Right lobe of liver (tissue), 6 donors: ENCODE data around the gene ZNF774. TPM values are rescaled to one million over a fixed set of nuclear protein-coding genes. Genes with fewer than 3 reads are reported as not detected.

Experiments used
- ATAC-seq, 4 donors: fragments of 200-7000 bp; cut with Tn5 transposase; one replicate each; pipeline ENCODE4 v1.9.1; 2020; ENCODE audit warnings: mild to moderate bottlenecking in 4 of 4, moderate library complexity in 4 of 4
- DNase-seq, 3 donors: peaks; one replicate each; pipeline ENCODE4 v3.0.0-alpha.2; 2020
- H3K27ac ChIP-seq, 3 donors: fragments of 200-600 bp; one replicate each; pipeline ENCODE4 v1.8.0; 2022
- H3K27me3 ChIP-seq, 2 donors: fragments of 200-600 bp; one replicate each; pipeline ENCODE4 v1.8.0; 2022
- H3K36me3 ChIP-seq, 4 donors: fragments of 200-600 bp; sonication (generic) in 1 of 4; one replicate each; pipeline versions ENCODE4 v1.5.1 to v1.8.0; 2017 to 2022; ENCODE audit warnings: control low read depth in 1 of 4
- H3K4me1 ChIP-seq, 4 donors: fragments of 200-600 bp; sonication (generic) in 1 of 4; one replicate each; pipeline versions ENCODE4 v1.5.1 to v1.8.0; 2017 to 2022; ENCODE audit warnings: control low read depth in 1 of 4
- H3K4me3 ChIP-seq, 3 donors: fragments of 200-600 bp; one replicate each; pipeline ENCODE4 v1.8.0; 2022
- H3K9me3 ChIP-seq, 4 donors: fragments of 200-600 bp; sonication (generic) in 1 of 4; one replicate each; pipeline versions ENCODE4 v1.5.1 to v1.8.0; 2017 to 2022; ENCODE audit warnings: control low read depth in 1 of 4
- POLR2A ChIP-seq: fragments of 450-650 bp; IDR thresholded peaks from one replicate; pipeline ENCODE4 v1.6.1; 2017; ENCODE audit warnings: antibody characterized with exemption, mild to moderate bottlenecking
- WGBS: methylation state at CpG from one replicate; pipeline ENCODE4 v1.1.6; 2018; ENCODE audit warnings: low coverage, low lambda C conversion rate; ENCODE audit not compliant: insufficient coverage; ENCODE audit errors: missing lambda C conversion rate; 5-methylcytosine and 5-hydroxymethylcytosine counted together
- intact Hi-C, 2 donors: fragments of 100-400 bp; cut with DNase I; formaldehyde crosslinking; loops; one replicate each; pipeline versions ENCODE4 v1.11.2 to v1.14.1; 2022
- total RNA-seq, 6 experiments: library from RNA; depleted of rRNA in 2 of 6; stranded (reverse); fragments of >200 nt in 2 of 6; fragmentation: NEBNext Ultra II Directional in 3 of 6; extraction: Animal tissue kit (Norgen Biotek cat#: 25700) in 3 of 6; gene quantifications; one replicate each; pipeline versions ENCODE4 v1.1.0 to v1.2.4, GENCODE V29; 2016 to 2023
- TF ChIP-seq, protein P1 (sequence below), 4 donors: fragments of 200-600 bp in 3 of 4; fragments of 450-650 bp in 1 of 4; IDR thresholded peaks; one replicate each; pipeline versions ENCODE4 v1.5.1 to v1.8.0; 2016 to 2022; ENCODE audit warnings: antibody characterized with exemption in 4 of 4, mild to moderate bottlenecking in 2 of 4
- donor health status: DM: no; HTN: yes; CAD: no.
- donor health status: DM: no; HTN: no; CAD: no.
- donor health status: DM: no; HTN: no; CAD: no.
- donor health status: DM: no; HTN: yes; CAD: no.
- donor health status: DM: no; HTN: yes; CAD: no.

Gene ZNF774
- total RNA-seq, 6 experiments from 2014 or later = 1.2 to 2.5 (median 1.7) TPM

GRCh38 chr15:90309020-90309419 lies 43.1 kb upstream of the ZNF774 start:
- no peaks in the 10 kb centered on the region for H3K36me3 ChIP-seq
- no peak overlapping the region for H3K27ac ChIP-seq
- ATAC-seq (no peak), DNase-seq (no peak)
- no peaks in the 10 kb centered on the region for H3K4me1 ChIP-seq
- intact Hi-C loops = no loop called here
- H3K27me3 ChIP-seq = no peaks in the 10 kb centered on the region
- no peak overlapping the region for H3K4me3 ChIP-seq
- TF ChIP-seq, protein P1, sequence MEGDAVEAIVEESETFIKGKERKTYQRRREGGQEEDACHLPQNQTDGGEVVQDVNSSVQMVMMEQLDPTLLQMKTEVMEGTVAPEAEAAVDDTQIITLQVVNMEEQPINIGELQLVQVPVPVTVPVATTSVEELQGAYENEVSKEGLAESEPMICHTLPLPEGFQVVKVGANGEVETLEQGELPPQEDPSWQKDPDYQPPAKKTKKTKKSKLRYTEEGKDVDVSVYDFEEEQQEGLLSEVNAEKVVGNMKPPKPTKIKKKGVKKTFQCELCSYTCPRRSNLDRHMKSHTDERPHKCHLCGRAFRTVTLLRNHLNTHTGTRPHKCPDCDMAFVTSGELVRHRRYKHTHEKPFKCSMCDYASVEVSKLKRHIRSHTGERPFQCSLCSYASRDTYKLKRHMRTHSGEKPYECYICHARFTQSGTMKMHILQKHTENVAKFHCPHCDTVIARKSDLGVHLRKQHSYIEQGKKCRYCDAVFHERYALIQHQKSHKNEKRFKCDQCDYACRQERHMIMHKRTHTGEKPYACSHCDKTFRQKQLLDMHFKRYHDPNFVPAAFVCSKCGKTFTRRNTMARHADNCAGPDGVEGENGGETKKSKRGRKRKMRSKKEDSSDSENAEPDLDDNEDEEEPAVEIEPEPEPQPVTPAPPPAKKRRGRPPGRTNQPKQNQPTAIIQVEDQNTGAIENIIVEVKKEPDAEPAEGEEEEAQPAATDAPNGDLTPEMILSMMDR (IDR thresholded peaks at IDR 0.05) = no peak
- WGBS = 92% methylated on average over 4 of the region's 4 CpGs
- no peaks in the 10 kb centered on the region for H3K9me3 ChIP-seq

GRCh38 chr15:90315278-90315982 lies 36.7 kb upstream of the ZNF774 start:
- Histone ChIP-seq H3K27ac (peak overlapping the region; percentile 48 to 80 (median 52)), H3K36me3 (no peaks in the 10 kb centered on the region), H3K4me3 (no peak overlapping the region), H3K27me3 (no peaks in the 10 kb centered on the region), H3K9me3 (no peaks in the 10 kb centered on the region), H3K4me1 (peaks cover 0 to 11% (median 0%) of the 10 kb centered on the region in 4 donors)
- DNase-seq = peak in 2 of 3 donors; percentile 67 to 81
- peak; percentile 77 to 85 (median 78) for ATAC-seq
- TF ChIP-seq, protein P1 (IDR thresholded peaks at IDR 0.05) = no peak
- intact Hi-C loops = no loop called here
- WGBS = 39% methylated on average over 5 of the region's 5 CpGs

DNA sequence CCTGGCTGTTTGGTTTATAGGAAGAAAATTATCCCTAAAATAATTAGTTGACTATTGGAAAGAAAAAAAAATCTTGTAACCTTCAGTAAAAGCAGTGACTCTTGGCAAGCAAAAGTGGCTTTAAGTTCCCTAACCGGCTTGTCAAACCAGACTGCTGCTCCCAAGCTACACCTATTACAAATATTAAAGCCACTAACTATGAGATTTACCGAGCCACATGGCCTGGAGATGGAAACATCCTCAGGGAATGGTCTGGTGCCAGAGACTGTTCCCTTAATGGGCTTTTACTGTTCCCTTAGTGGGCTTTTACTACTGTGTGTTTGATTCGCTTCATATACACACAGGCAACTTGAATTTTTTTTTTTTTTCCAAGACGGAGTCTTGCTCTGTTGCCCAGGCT lies 35.9 kb upstream of the ZNF774 start:
- H3K9me3 ChIP-seq = no peaks in the 10 kb centered on the region
- peaks cover 0 to 11% (median 0%) of the 10 kb centered on the region in 4 donors for H3K4me1 ChIP-seq
- 77% methylated on average over 4 of the region's 4 CpGs for WGBS
- peak overlapping the region; percentile 48 to 80 (median 52) for H3K27ac ChIP-seq
- TF ChIP-seq POLR2A = no peak
- TF ChIP-seq, protein P1 (IDR thresholded peaks at IDR 0.05) = no peak
- no peaks in the 10 kb centered on the region for H3K27me3 ChIP-seq
- ATAC-seq = no peak
- no peak overlapping the region for H3K4me3 ChIP-seq
- DNase-seq = no peak
- intact Hi-C loops = no loop called here
- no peaks in the 10 kb centered on the region for H3K36me3 ChIP-seq

DNA sequence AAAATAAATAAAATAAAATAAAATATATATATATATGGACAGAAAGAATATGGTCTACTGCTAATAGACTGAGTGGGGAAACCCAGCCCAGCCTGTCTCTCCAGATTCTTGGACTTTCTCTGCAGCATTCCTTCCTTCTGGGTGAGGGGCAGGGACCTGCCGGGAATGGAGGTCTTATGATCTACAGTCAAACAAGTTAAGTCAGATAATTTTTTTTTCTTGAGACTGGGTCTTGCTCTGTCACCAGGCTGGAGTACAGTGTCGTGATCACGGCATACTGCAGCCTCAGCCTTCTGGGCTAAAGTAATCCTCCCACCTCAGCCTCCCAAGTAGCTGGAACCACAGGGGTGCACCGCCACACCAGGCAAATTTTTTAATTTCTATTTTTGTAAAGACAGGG lies 33.5 kb upstream of the ZNF774 start:
- intact Hi-C loops = no loop called here
- Histone ChIP-seq H3K4me3 (no peak overlapping the region), H3K27ac (no peak overlapping the region), H3K9me3 (no peaks in the 10 kb centered on the region), H3K27me3 (no peaks in the 10 kb centered on the region), H3K36me3 (no peaks in the 10 kb centered on the region), H3K4me1 (peaks cover 0 to 15% (median 0%) of the 10 kb centered on the region in 4 donors)
- no peak for DNase-seq
- no peak for ATAC-seq
- no peak for TF ChIP-seq POLR2A
- TF ChIP-seq, protein P1 (IDR thresholded peaks at IDR 0.05) = no peak
- 80% methylated on average over 2 of the region's 4 CpGs for WGBS
